Fibroblast of lung (primary cell): ENCODE data around the gene C1QBP. TPM values are rescaled to one million over a fixed set of nuclear protein-coding genes. Genes with fewer than 3 reads are reported as not detected.

ENCODE experiments used
- DNase-seq, 2 donors: peaks; one replicate each; pipeline versions ENCODE4 v3.0.0 to v3.0.0-alpha.2; 2010; ENCODE audit warnings: low read depth in 2 of 2
- H2AFZ ChIP-seq: 2 replicates; pipeline ENCODE4 v1.5.1; 2012; ENCODE audit warnings: low read length, control low read depth, inconsistent platforms
- H3K27ac ChIP-seq: 2 replicates; pipeline ENCODE4 v1.5.1; 2011; ENCODE audit warnings: low read length, control low read depth; ENCODE audit not compliant: insufficient read depth
- H3K27me3 ChIP-seq: 2 replicates; pipeline ENCODE4 v1.5.1; 2011; ENCODE audit warnings: mild to moderate bottlenecking, low read length; ENCODE audit not compliant: control insufficient read depth, insufficient read depth
- H3K36me3 ChIP-seq: 2 replicates; pipeline ENCODE4 v1.5.1; 2011; ENCODE audit warnings: low read length; ENCODE audit not compliant: control insufficient read depth, insufficient read depth
- H3K4me1 ChIP-seq: 2 replicates; pipeline ENCODE4 v1.5.1; 2011; ENCODE audit warnings: low read length; ENCODE audit not compliant: control insufficient read depth, insufficient read depth; ENCODE audit errors: extremely low read depth
- H3K4me2 ChIP-seq: 2 replicates; pipeline ENCODE4 v1.5.1; 2011; ENCODE audit warnings: low read length, control low read depth; ENCODE audit not compliant: insufficient read depth; ENCODE audit errors: extremely low read depth
- H3K4me3 ChIP-seq, 4 experiments: fragments of 200-600 bp in 1 of 4; sonication (generic) in 1 of 4; replicated peaks in 1 of 4; 2 replicates each; pipeline ENCODE4 v1.5.1; 2011 to 2016; ENCODE audit warnings: low read length in 4 of 4, low read depth in 3 of 4, mild to moderate bottlenecking in 3 of 4, control low read depth in 2 of 4, inconsistent platforms in 1 of 4, mixed read lengths in 1 of 4; ENCODE audit not compliant: insufficient read depth in 1 of 4; ENCODE audit errors: control extremely low read depth in 1 of 4
- H3K79me2 ChIP-seq: 2 replicates; pipeline ENCODE4 v1.5.1; 2012; ENCODE audit warnings: mild to moderate bottlenecking, low read length, inconsistent platforms; ENCODE audit not compliant: control insufficient read depth, insufficient read depth
- H3K9ac ChIP-seq: 2 replicates; pipeline ENCODE4 v1.5.1; 2011; ENCODE audit warnings: mild to moderate bottlenecking, low read length, control low read depth; ENCODE audit not compliant: insufficient read depth
- H3K9me3 ChIP-seq: 2 replicates; pipeline ENCODE4 v1.5.1; 2012; ENCODE audit warnings: low read depth, low read length; ENCODE audit not compliant: control insufficient read depth, insufficient read depth
- H4K20me1 ChIP-seq: 2 replicates; pipeline ENCODE4 v1.5.1; 2011; ENCODE audit warnings: low read length; ENCODE audit not compliant: control insufficient read depth, insufficient read depth; ENCODE audit errors: extremely low read depth
- CTCF ChIP-seq, 2 donors: IDR thresholded peaks in 1 of 2; conservative IDR thresholded peaks in 1 of 2; 1 replicate in 1 of 2; 2 replicates in 1 of 2; pipeline ENCODE4 v1.5.1; 2011 to 2012; ENCODE audit warnings: low read length in 2 of 2, control low read depth in 1 of 2, inconsistent platforms in 1 of 2, low read depth in 1 of 2, mild to moderate bottlenecking in 1 of 2
- EZH2 ChIP-seq: IDR thresholded peaks from 2 replicates; pipeline ENCODE4 v1.5.1; 2012; ENCODE audit warnings: low read length, control low read depth, mild to moderate bottlenecking; ENCODE audit errors: missing control alignments
- polyA plus RNA-seq, 2 donors: library from polyadenylated mRNA; depleted of rRNA in 1 of 2; stranded (reverse) in 1 of 2; unstranded in 1 of 2; fragments of >200 nt; gene quantifications; 2 replicates each; pipeline ENCODE4 v1.2.1, GENCODE V29; 2011 to 2012; ENCODE audit warnings: missing spikeins in 1 of 2
- total RNA-seq: library from RNA; depleted of rRNA; stranded (reverse); fragments of >200 nt; gene quantifications from 2 replicates; pipeline ENCODE4 v1.2.1, GENCODE V29; 2014

C1QBP gene
- total and polyA plus RNA-seq, 2 donors (not counting 1 experiment from before 2014, with no cell fraction given): 144 to 187 TPM

- TF ChIP-seq EZH2: no peak
- TF ChIP-seq CTCF (conservative IDR thresholded peaks at IDR 0.05 in 1 of 2, IDR thresholded peaks at IDR 0.05 in 1 of 2; ENCODE audit: low read depth in 1 of 2, low read length in 2 of 2): no peak
- Histone ChIP-seq H3K27ac (no peak overlapping the region), H3K9me3 (no peaks in the 10 kb centered on the region), H3K36me3 (peaks cover 9% of the 10 kb centered on the region), H3K27me3 (no peaks in the 10 kb centered on the region), H4K20me1 (no peaks in the 10 kb centered on the region), H3K9ac (no peak overlapping the region), H2AFZ (no peak overlapping the region), H3K4me3 (no peak overlapping the region), H3K79me2 (peaks cover 62% of the 10 kb centered on the region), H3K4me2 (no peak overlapping the region), H3K4me1 (no peaks in the 10 kb centered on the region)
- DNase-seq: no peak
Measured at GRCh38 chr17:5464717-5465507, 26.0 kb upstream of the C1QBP start.

- no peaks in the 10 kb centered on the region for H3K79me2 ChIP-seq
- H3K27me3 ChIP-seq: no peaks in the 10 kb centered on the region
- peaks cover 9% of the 10 kb centered on the region for H3K36me3 ChIP-seq
- H3K4me2 ChIP-seq: no peak overlapping the region
- no peak for TF ChIP-seq EZH2
- no peak for TF ChIP-seq CTCF (conservative IDR thresholded peaks at IDR 0.05 in 1 of 2, IDR thresholded peaks at IDR 0.05 in 1 of 2; ENCODE audit: low read depth in 1 of 2, low read length in 2 of 2)
- no peaks in the 10 kb centered on the region for H4K20me1 ChIP-seq
- no peak overlapping the region for H3K4me3 ChIP-seq
- H3K9ac ChIP-seq: no peak overlapping the region
- no peak overlapping the region for H3K27ac ChIP-seq
- no peak overlapping the region for H2AFZ ChIP-seq
- no peaks in the 10 kb centered on the region for H3K9me3 ChIP-seq
- DNase-seq: no peak
- H3K4me1 ChIP-seq: no peaks in the 10 kb centered on the region
Measured at GRCh38 chr17:5446786-5447185, 7.8 kb upstream of the C1QBP start.

GRCh38 chr17:5444209-5444608 lies 5.3 kb upstream of the C1QBP start:
- no peak overlapping the region for H3K4me3 ChIP-seq
- H3K27me3 ChIP-seq: no peaks in the 10 kb centered on the region
- H3K9me3 ChIP-seq: no peaks in the 10 kb centered on the region
- peaks cover 9% of the 10 kb centered on the region for H3K36me3 ChIP-seq
- H3K9ac ChIP-seq: no peak overlapping the region
- DNase-seq: no peak
- no peaks in the 10 kb centered on the region for H3K79me2 ChIP-seq
- no peak overlapping the region for H2AFZ ChIP-seq
- no peaks in the 10 kb centered on the region for H4K20me1 ChIP-seq
- no peaks in the 10 kb centered on the region for H3K4me1 ChIP-seq
- H3K4me2 ChIP-seq: no peak overlapping the region
- TF ChIP-seq CTCF (conservative IDR thresholded peaks at IDR 0.05 in 1 of 2, IDR thresholded peaks at IDR 0.05 in 1 of 2; ENCODE audit: low read depth in 1 of 2, low read length in 2 of 2) (no peak), EZH2 (no peak)
- no peak overlapping the region for H3K27ac ChIP-seq
